ENCODE measurements around the gene F9. TPM values are rescaled to one million over a fixed set of nuclear protein-coding genes. Genes with fewer than 3 reads are reported as not detected.

F9 gene
- total RNA-seq, 1 experiment from 2014 or later, result not detected

GRCh38 chrX:139532834-139533233 is 2.3 kb downstream of the F9 start:
- H3K9me2 ChIP-seq (ENCODE audit: insufficient read depth), result no peaks in the 10 kb centered on the region
- no peak for TF ChIP-seq POLR2AphosphoS5 (IDR thresholded peaks at IDR 0.05; ENCODE audit: low read depth, low read length)
- no peak for TF ChIP-seq EZH2phosphoT487 (IDR thresholded peaks at IDR 0.05; ENCODE audit: borderline replicate concordance)
- TF ChIP-seq REST (IDR thresholded peaks at IDR 0.05; ENCODE audit: low read depth), result no peak
- no peak overlapping the region for H3K4me2 ChIP-seq (ENCODE audit: low read length)
- H3K27me3 ChIP-seq (ENCODE audit: insufficient read depth, low read length), result no peaks in the 10 kb centered on the region
- no peak overlapping the region for H3K9ac ChIP-seq (ENCODE audit: low read length)
- no peaks in the 10 kb centered on the region for H3K9me3 ChIP-seq (ENCODE audit: control insufficient read depth in 1 of 2, insufficient read depth in 1 of 2, low read depth in 1 of 2, low read length in 2 of 2)
- DNase-seq (ENCODE audit: low read depth, low spot score), result no peak
- RAD21 ChIA-PET (ENCODE audit: low non-redundant PET in 1 of 2, low total read pairs in 2 of 2, uncharacterized antibody in 2 of 2, unreplicated experiment in 2 of 2), result no interaction called here
- H4K20me1 ChIP-seq (ENCODE audit: insufficient read depth), result no peaks in the 10 kb centered on the region
- H3K27ac ChIP-seq (ENCODE audit: low read depth, low read length), result no peak overlapping the region
- H3K4me3 ChIP-seq (replicated peaks in 1 of 2; ENCODE audit: low read depth in 1 of 2, low read length in 2 of 2), result no peak overlapping the region
- POLR2A ChIA-PET, result no interaction called here
- ATAC-seq, result no peak
- intact Hi-C loops (cut with micrococcal nuclease), result no loop called here
- H3K36me3 ChIP-seq (ENCODE audit: control insufficient read depth in 1 of 2, insufficient read depth in 2 of 2, low read length in 2 of 2), result no peaks in the 10 kb centered on the region
- no TSS peak for BruUV-seq (replicated peaks)
- H3K4me1 ChIP-seq (ENCODE audit: control insufficient read depth in 1 of 2, insufficient read depth in 2 of 2, low read length in 2 of 2), result no peaks in the 10 kb centered on the region
- CTCF ChIA-PET, result no interaction called here
- no peaks in the 10 kb centered on the region for H3K79me2 ChIP-seq (ENCODE audit: insufficient read depth, low read length)
- H2AFZ ChIP-seq (ENCODE audit: low read depth, low read length, poor library complexity, severe bottlenecking), result no peak overlapping the region

GRCh38 chrX:139533444-139533843 is 2.9 kb downstream of the F9 start:
- Histone ChIP-seq H3K4me1 (ENCODE audit: control insufficient read depth in 1 of 2, insufficient read depth in 2 of 2, low read length in 2 of 2) (no peaks in the 10 kb centered on the region), H3K9ac (ENCODE audit: low read length) (no peak overlapping the region), H3K9me2 (ENCODE audit: insufficient read depth) (no peaks in the 10 kb centered on the region), H3K27ac (ENCODE audit: low read depth, low read length) (no peak overlapping the region), H3K79me2 (ENCODE audit: insufficient read depth, low read length) (no peaks in the 10 kb centered on the region), H3K4me3 (replicated peaks in 1 of 2; ENCODE audit: low read depth in 1 of 2, low read length in 2 of 2) (no peak overlapping the region), H2AFZ (ENCODE audit: low read depth, low read length, poor library complexity, severe bottlenecking) (no peak overlapping the region), H3K27me3 (ENCODE audit: insufficient read depth, low read length) (no peaks in the 10 kb centered on the region), H3K36me3 (ENCODE audit: control insufficient read depth in 1 of 2, insufficient read depth in 2 of 2, low read length in 2 of 2) (no peaks in the 10 kb centered on the region), H4K20me1 (ENCODE audit: insufficient read depth) (no peaks in the 10 kb centered on the region), H3K4me2 (ENCODE audit: low read length) (no peak overlapping the region), H3K9me3 (ENCODE audit: control insufficient read depth in 1 of 2, insufficient read depth in 1 of 2, low read depth in 1 of 2, low read length in 2 of 2) (no peaks in the 10 kb centered on the region)
- POLR2A ChIA-PET, result no interaction called here
- ATAC-seq (no peak), DNase-seq (ENCODE audit: low read depth, low spot score) (no peak)
- RAD21 ChIA-PET (ENCODE audit: low non-redundant PET in 1 of 2, low total read pairs in 2 of 2, uncharacterized antibody in 2 of 2, unreplicated experiment in 2 of 2), result no interaction called here
- TF ChIP-seq FOSL1 (IDR thresholded peaks at IDR 0.05; ENCODE audit: low read depth) (no peak), SIN3A (IDR thresholded peaks at IDR 0.05; ENCODE audit: low read depth) (no peak), EGR1 (IDR thresholded peaks at IDR 0.05; ENCODE audit: low read depth) (no peak), YY1 (IDR thresholded peaks at IDR 0.05; ENCODE audit: extremely low read depth, insufficient replicate concordance, low read depth, low read length) (no peak), ELF1 (IDR thresholded peaks at IDR 0.05; ENCODE audit: borderline replicate concordance, low read depth) (no peak), POLR2AphosphoS5 (IDR thresholded peaks at IDR 0.05; ENCODE audit: low read depth, low read length) (no peak)
- intact Hi-C loops (cut with micrococcal nuclease), result no loop called here
- CTCF ChIA-PET, result no interaction called here
- BruUV-seq (replicated peaks), result no TSS peak
